A673 (cell line): ENCODE measurements around the gene REEP6.

ENCODE experiments used
- CTCF ChIP-seq: fragments of 300-800, 200-600 bp; sonication (generic); conservative IDR thresholded peaks from 2 replicates; pipeline ENCODE4 v1.5.1; 2017; ENCODE audit warnings: low read depth, mild to moderate bottlenecking, antibody characterized with exemption, low read length, moderate library complexity, mixed read lengths
- EZH2 ChIP-seq: fragments of 200-600 bp; sonication (generic); IDR thresholded peaks from 2 replicates; pipeline ENCODE4 v1.6.1; 2017; ENCODE audit warnings: borderline replicate concordance, low read depth, mild to moderate bottlenecking, mixed read lengths, antibody characterized with exemption, low read length; ENCODE audit not compliant: poor library complexity, severe bottlenecking

DNA sequence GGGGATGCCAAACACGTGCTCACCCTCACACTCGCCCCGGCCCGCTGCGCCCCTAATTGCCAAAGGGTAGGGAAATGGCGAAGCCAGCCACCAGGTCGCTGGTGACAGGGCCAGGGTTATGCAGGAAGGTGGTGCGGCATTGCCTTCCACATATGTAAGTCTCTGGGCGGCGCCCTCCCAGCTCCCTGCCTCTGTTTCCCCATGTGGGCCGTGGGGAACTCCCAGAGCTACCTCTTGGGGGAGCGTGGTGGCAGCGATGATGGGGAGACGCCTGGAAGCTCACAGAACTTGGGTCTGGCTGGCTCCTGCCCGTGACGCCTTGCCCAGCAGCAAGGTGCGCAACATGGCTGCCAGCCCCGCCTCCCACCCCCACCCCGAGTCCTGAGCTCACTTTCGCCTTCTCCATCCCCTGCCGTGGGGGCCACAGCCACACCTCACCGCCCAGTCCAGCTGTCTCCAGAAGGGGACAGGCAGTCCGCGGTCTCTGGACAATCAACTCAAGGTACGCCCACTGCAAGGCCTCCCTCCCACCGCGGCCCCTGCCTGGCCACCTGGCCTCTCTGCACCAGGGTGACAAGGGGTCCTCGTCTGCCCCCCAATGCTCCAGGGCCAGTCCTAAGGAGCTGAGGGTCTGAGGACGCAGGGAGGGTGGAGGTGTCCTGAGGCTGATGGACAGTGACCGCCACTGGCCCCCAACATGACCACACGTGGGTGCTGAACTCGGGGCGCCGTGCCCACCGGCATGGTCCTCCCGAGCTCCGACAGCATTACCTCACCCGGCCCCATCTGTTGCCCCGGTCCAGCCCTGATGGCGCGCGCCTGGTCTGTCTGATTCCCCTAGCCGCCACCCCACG lies 18.5 kb upstream of the REEP6 start:
- no peak for TF ChIP-seq CTCF
- no peak for TF ChIP-seq EZH2
